ENCODE results near the gene NSMCE1. TPM values are rescaled to one million over a fixed set of nuclear protein-coding genes. Genes with fewer than 3 reads are reported as not detected.

Gene NSMCE1
- total RNA-seq, 1 donor from 2014 or later = 61.0 TPM

GRCh38 chr16:27242398-27242797 lies 26.2 kb downstream of the NSMCE1 start:
- Mint-ChIP-seq H3K27ac (peak overlapping the region; percentile 41), H3K9me3 (peaks cover 5% of the 10 kb centered on the region), H3K36me3 (ENCODE audit: low read depth) (peaks cover 32% of the 10 kb centered on the region), H3K4me1 (peaks cover 63% of the 10 kb centered on the region), H3K4me3 (no peak overlapping the region), H3K27me3 (no peaks in the 10 kb centered on the region)
- no peak for DNase-seq
- TF ChIP-seq CTCF (IDR thresholded peaks at IDR 0.05) = no peak
- intact Hi-C loops (cut with micrococcal nuclease) = no loop called here
- ChIA-PET CTCF (interaction anchor here (0.8 to 1.5 kb wide), 4 partner anchors 8 to 209 kb away, joined by 3 to 6 read pairs (median 3); no protein-coding TSS in a partner anchor), POLR2A (interaction anchor here (0.7 to 1.5 kb wide), 5 partner anchors 10 to 76 kb away, joined by 3 to 8 read pairs (median 3); no protein-coding TSS in a partner anchor)
- ATAC-seq (ENCODE audit: low read depth) = no peak

GRCh38 chr16:27241658-27242057 lies 26.9 kb downstream of the NSMCE1 start:
- POLR2A ChIA-PET = interaction anchor here (0.7 to 1.3 kb wide), 2 partner anchors 11 to 76 kb away, joined by 3 read pairs; no protein-coding TSS in a partner anchor
- no peak overlapping the region for H3K4me3 Mint-ChIP-seq
- no peaks in the 10 kb centered on the region for H3K9me3 Mint-ChIP-seq
- CTCF ChIA-PET = interaction anchor here (1.4 kb wide), 1 partner anchor 32 kb away, joined by 3 read pairs; no protein-coding TSS in a partner anchor
- TF ChIP-seq CTCF (IDR thresholded peaks at IDR 0.05) = no peak
- peaks cover 63% of the 10 kb centered on the region for H3K4me1 Mint-ChIP-seq
- no peak for ATAC-seq (ENCODE audit: low read depth)
- intact Hi-C loops (cut with micrococcal nuclease) = no loop called here
- H3K27ac Mint-ChIP-seq = no peak overlapping the region
- no peak for DNase-seq
- peaks cover 27% of the 10 kb centered on the region for H3K36me3 Mint-ChIP-seq (ENCODE audit: low read depth)
- H3K27me3 Mint-ChIP-seq = no peaks in the 10 kb centered on the region

- ATAC-seq (ENCODE audit: low read depth) = no peak
- H3K27me3 Mint-ChIP-seq = no peaks in the 10 kb centered on the region
- TF ChIP-seq CTCF (IDR thresholded peaks at IDR 0.05) = no peak
- no peak overlapping the region for H3K4me3 Mint-ChIP-seq
- no peaks in the 10 kb centered on the region for H3K9me3 Mint-ChIP-seq
- intact Hi-C loops (cut with micrococcal nuclease) = no loop called here
- no peak overlapping the region for H3K27ac Mint-ChIP-seq
- ChIA-PET CTCF (interaction anchor here (1.4 kb wide), 1 partner anchor 33 kb away, joined by 3 read pairs; no protein-coding TSS in a partner anchor), POLR2A (interaction anchor here (0.6 to 1.2 kb wide), 4 partner anchors 13 to 126 kb away, joined by 3 to 7 read pairs (median 3); no protein-coding TSS in a partner anchor)
- H3K36me3 Mint-ChIP-seq (ENCODE audit: low read depth) = peaks cover 27% of the 10 kb centered on the region
- peaks cover 65% of the 10 kb centered on the region for H3K4me1 Mint-ChIP-seq
- DNase-seq = no peak
Observed at GRCh38 chr16:27240948-27241531, 27.5 kb downstream of the NSMCE1 start.

- intact Hi-C loops (cut with micrococcal nuclease) = no loop called here
- Mint-ChIP-seq H3K9me3 (no peaks in the 10 kb centered on the region), H3K4me1 (peaks cover 70% of the 10 kb centered on the region), H3K4me3 (no peak overlapping the region), H3K27me3 (no peaks in the 10 kb centered on the region), H3K27ac (peak overlapping the region; percentile 33), H3K36me3 (ENCODE audit: low read depth) (peaks cover 20% of the 10 kb centered on the region)
- no peak for ATAC-seq (ENCODE audit: low read depth)
- ChIA-PET CTCF (interaction anchor here (1.4 kb wide), 1 partner anchor 34 kb away, joined by 3 read pairs; no protein-coding TSS in a partner anchor), POLR2A (interaction anchor here (0.6 to 1.2 kb wide), 4 partner anchors 14 to 127 kb away, joined by 3 to 7 read pairs (median 3); no protein-coding TSS in a partner anchor)
- no peak for TF ChIP-seq CTCF (IDR thresholded peaks at IDR 0.05)
- no peak for DNase-seq
Observed at GRCh38 chr16:27239906-27240655, 28.5 kb downstream of the NSMCE1 start.

GRCh38 chr16:27239026-27239425 lies 29.5 kb downstream of the NSMCE1 start:
- peaks cover 24% of the 10 kb centered on the region for H3K36me3 Mint-ChIP-seq (ENCODE audit: low read depth)
- ChIA-PET CTCF (no interaction called here), POLR2A (interaction anchor here (0.9 to 11.1 kb wide), 9 partner anchors 14 to 212 kb away, joined by 3 to 96 read pairs (median 6); partner anchors contain the start of gene IL21R)
- no peaks in the 10 kb centered on the region for H3K27me3 Mint-ChIP-seq
- no peak for ATAC-seq (ENCODE audit: low read depth)
- no peaks in the 10 kb centered on the region for H3K9me3 Mint-ChIP-seq
- DNase-seq = no peak
- no peak overlapping the region for H3K4me3 Mint-ChIP-seq
- TF ChIP-seq CTCF (IDR thresholded peaks at IDR 0.05) = no peak
- H3K27ac Mint-ChIP-seq = peak overlapping the region; percentile 99
- peaks cover 74% of the 10 kb centered on the region for H3K4me1 Mint-ChIP-seq
- intact Hi-C loops (cut with micrococcal nuclease) = no loop called here
